ENCODE data around the gene PHF13.
"Not testable (repeated sequence)": the region's sequence is repeated elsewhere in the genome, so short reads cannot be mapped to it uniquely, and the experiment has no call there.

The PHF13 gene

GRCh38 chr1:6627841-6628545, 14.5 kb downstream of the PHF13 start:
- H3K9ac ChIP-seq = no peak overlapping the region

DNA sequence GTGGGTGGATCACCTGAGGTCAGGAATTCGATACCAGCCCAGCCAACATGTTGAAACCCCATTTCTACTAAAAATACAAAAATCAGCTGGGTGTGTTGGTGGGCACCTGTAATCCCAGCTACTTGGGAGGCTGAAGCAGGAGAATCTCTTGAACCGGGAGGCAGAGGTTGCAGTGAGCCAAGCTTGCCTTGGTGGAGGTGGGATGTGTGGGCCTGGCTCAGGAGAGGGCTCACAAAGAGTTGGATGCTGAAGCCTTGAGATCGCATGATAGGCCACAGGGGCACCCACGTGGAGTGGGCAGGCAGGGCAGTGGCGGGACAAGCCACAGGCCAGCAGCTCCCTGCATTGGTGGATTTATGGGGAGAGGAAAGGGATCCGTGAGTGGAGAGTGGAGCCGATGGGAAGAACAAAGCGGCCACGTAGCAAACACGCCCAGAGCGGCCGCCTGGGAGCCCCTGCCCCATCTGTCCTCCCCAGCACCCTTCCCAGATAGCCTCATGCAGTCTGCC, 15.5 kb downstream of the PHF13 start:
- Histone ChIP-seq H3K27ac (0 out of 2 replicates have a peak overlapping the region, but pooled peaks have one; percentile 9), H3K4me1 (peaks cover 54% of the 10 kb centered on the region), H4K20me1 (peaks cover 77% of the 10 kb centered on the region), H3K4me2 (no peak overlapping the region), H3K9me3 (no peaks in the 10 kb centered on the region), H3K27me3 (no peaks in the 10 kb centered on the region), H3K4me3 (no peak overlapping the region), H3K36me3 (peaks cover 66% of the 10 kb centered on the region), H3K9ac (no peak overlapping the region)
- TF ChIP-seq Cebpa-rat (IDR thresholded peaks at IDR 0.05) = no peak

More at GRCh38 chr1:6627841-6628545, 14.5 kb downstream of the PHF13 start:
- no peak for TF ChIP-seq Cebpa-rat (IDR thresholded peaks at IDR 0.05)
- no peaks in the 10 kb centered on the region for H3K27me3 ChIP-seq
- peaks cover 77% of the 10 kb centered on the region for H4K20me1 ChIP-seq
- H3K27ac ChIP-seq = peak overlapping the region; percentile 2; the same call in 1 of the 2 replicates
- no peak overlapping the region; the same call in 1 of the 2 replicates for H3K4me3 ChIP-seq
- no peaks in the 10 kb centered on the region for H3K9me3 ChIP-seq
- H3K36me3 ChIP-seq = peaks cover 69% of the 10 kb centered on the region
- peak overlapping the region; percentile 88 for H3K4me2 ChIP-seq
- peaks cover 44% of the 10 kb centered on the region for H3K4me1 ChIP-seq

DNA sequence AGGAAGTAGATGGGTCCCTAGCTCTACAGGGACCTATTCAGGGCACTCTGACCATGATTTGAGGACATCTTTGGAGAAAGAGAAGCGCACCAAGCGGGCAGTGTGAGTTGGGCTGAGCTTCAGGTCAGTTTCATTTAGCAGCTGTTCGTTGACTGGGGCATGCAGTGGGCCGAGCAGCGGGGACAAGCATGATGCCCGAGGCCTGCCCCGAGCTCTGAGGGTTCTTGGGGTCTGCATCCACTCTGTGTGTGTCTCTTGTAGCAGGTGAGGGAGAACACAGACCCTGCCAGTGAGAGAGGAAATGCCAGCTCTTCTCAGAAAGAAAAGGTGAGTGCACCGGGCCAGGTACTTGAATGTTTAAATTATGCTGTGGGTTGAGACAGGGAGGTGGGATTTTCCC, 16.5 kb downstream of the PHF13 start:
- Histone ChIP-seq H3K9me3 (no peaks in the 10 kb centered on the region), H3K36me3 (peaks cover 71% of the 10 kb centered on the region), H4K20me1 (peaks cover 80% of the 10 kb centered on the region), H3K4me2 (no peak overlapping the region), H3K9ac (no peak overlapping the region), H3K4me1 (peaks cover 56% of the 10 kb centered on the region), H3K27me3 (no peaks in the 10 kb centered on the region), H3K4me3 (no peak overlapping the region), H3K27ac (no peak overlapping the region)
- no peak for TF ChIP-seq Cebpa-rat (IDR thresholded peaks at IDR 0.05)

- H3K27me3 ChIP-seq = no peaks in the 10 kb centered on the region
- TF ChIP-seq Cebpa-rat (IDR thresholded peaks at IDR 0.05) = no peak
- no peaks in the 10 kb centered on the region for H3K9me3 ChIP-seq
- H3K4me1 ChIP-seq = peaks cover 52% of the 10 kb centered on the region
- H4K20me1 ChIP-seq = peaks cover 82% of the 10 kb centered on the region
- no peak overlapping the region for H3K9ac ChIP-seq
- no peak overlapping the region for H3K4me3 ChIP-seq
- H3K27ac ChIP-seq = no peak overlapping the region
- H3K4me2 ChIP-seq = no peak overlapping the region
- H3K36me3 ChIP-seq = peaks cover 81% of the 10 kb centered on the region
These were observed 17.5 kb downstream of the PHF13 start for GRCh38 chr1:6631058-6631457.

- peaks cover 96% of the 10 kb centered on the region for H3K36me3 ChIP-seq
- H3K27ac ChIP-seq = peak overlapping the region; percentile 45
- no peaks in the 10 kb centered on the region for H3K27me3 ChIP-seq
These were observed 19.3 kb downstream of the PHF13 start for GRCh38 chr1:6632588-6633514.

DNA sequence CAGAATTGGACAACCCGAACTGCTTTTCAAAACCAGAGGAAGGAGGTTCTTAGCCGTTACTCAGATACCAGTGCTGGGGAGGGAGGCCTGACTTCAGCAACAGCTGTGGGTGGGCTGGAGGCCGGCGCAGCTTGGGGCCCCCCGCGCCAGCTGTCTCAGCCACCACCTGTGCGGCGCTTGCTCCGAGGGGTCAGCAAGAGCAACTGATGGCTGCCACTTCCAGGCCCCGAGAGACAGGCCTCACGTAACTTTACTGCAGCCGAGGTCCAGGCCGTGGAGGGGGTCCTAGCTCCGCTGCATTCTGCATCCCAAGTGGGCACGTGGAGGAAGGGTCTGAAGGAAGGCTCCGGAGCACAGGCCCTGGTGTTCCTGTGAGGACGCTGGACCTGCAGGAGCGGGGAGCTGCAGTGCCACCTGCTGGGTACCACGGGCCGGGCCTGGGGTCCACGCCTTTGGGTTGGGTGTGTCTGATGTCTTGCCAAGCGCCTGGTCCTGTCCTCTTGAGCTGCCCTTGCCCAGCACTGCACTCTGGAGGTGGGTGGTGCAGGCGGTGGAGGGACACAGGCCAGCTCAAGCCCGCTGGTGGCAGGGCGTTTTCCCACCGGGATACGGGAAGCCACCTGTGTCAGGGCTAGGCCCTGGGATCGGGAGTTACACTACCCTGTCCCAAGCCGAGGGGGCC, 21.0 kb downstream of the PHF13 start:
- peaks cover 55% of the 10 kb centered on the region for H4K20me1 ChIP-seq
- peaks cover 31% of the 10 kb centered on the region for H3K4me1 ChIP-seq
- H3K27ac ChIP-seq = peak overlapping the region; percentile 45; the same call in 1 of the 2 replicates
- peaks cover 96% of the 10 kb centered on the region for H3K36me3 ChIP-seq
- no peak for TF ChIP-seq Cebpa-rat (IDR thresholded peaks at IDR 0.05)
- H3K27me3 ChIP-seq = no peaks in the 10 kb centered on the region
- H3K4me2 ChIP-seq = peak overlapping the region; percentile 48
- H3K9ac ChIP-seq = no peak overlapping the region
- H3K4me3 ChIP-seq = no peak overlapping the region
- H3K9me3 ChIP-seq = no peaks in the 10 kb centered on the region

More at GRCh38 chr1:6632588-6633514, 19.3 kb downstream of the PHF13 start:
- Histone ChIP-seq H3K4me1 (peaks cover 40% of the 10 kb centered on the region), H4K20me1 (peaks cover 71% of the 10 kb centered on the region), H3K4me2 (peak overlapping the region; percentile 48), H3K4me3 (no peak overlapping the region), H3K9me3 (no peaks in the 10 kb centered on the region), H3K9ac (peak overlapping the region; percentile 7; the same call in 1 of the 2 replicates)
- TF ChIP-seq Cebpa-rat (IDR thresholded peaks at IDR 0.05) = no peak

DNA sequence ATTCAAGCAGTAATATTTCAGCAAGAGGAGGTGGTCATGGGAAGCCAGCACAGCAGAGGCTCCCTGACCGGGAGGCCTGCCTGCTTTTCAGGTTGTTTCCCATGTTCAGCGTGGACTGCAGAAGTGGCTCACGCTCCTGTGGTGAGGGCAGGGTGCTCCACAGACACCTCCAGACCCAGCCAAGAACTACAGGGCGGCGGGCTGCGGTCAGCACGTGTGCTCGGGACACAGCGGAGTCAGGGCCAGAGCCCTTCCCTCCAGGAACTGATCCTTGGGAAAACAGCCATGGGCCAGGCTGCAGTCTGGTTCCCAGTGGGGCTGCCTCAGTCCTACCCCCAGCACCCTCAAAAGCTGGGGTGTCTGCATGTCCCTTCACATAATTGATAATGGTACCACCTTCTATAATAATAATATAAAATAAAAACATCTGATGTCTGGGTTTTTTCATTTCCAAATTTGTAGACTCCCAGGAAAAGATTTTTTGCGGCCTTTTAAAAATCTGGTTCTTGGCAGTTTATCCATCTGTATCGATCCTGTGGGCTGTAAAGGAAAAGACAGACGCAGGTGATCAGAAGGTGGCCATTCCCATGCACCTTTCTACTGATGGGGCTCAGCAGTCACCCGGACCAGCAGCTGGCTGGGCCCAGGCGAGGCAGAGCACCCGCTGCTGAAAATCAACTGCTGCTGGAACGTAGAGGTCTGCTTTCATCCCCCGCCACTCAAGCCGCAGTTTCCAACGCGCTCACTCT, 21.8 kb downstream of the PHF13 start:
- Histone ChIP-seq H3K4me1 (peaks cover 31% of the 10 kb centered on the region), H4K20me1 (peaks cover 46% of the 10 kb centered on the region), H3K9ac (no peak overlapping the region), H3K27ac (no peak overlapping the region), H3K9me3 (no peaks in the 10 kb centered on the region), H3K27me3 (no peaks in the 10 kb centered on the region), H3K36me3 (peaks cover 96% of the 10 kb centered on the region), H3K4me3 (no peak overlapping the region), H3K4me2 (no peak overlapping the region)
- TF ChIP-seq Cebpa-rat (IDR thresholded peaks at IDR 0.05) = no peak

GRCh38 chr1:6635910-6636760, 22.6 kb downstream of the PHF13 start:
- no peak overlapping the region for H3K27ac ChIP-seq
- peaks cover 31% of the 10 kb centered on the region for H3K4me1 ChIP-seq
- TF ChIP-seq Cebpa-rat (IDR thresholded peaks at IDR 0.05) = no peak
- no peak overlapping the region for H3K4me2 ChIP-seq
- no peaks in the 10 kb centered on the region for H3K9me3 ChIP-seq
- H3K36me3 ChIP-seq = peaks cover 94% of the 10 kb centered on the region
- H4K20me1 ChIP-seq = peaks cover 45% of the 10 kb centered on the region
- no peak overlapping the region for H3K4me3 ChIP-seq
- 0 out of 2 replicates have a peak overlapping the region, but pooled peaks have one; percentile 16 for H3K9ac ChIP-seq
- no peaks in the 10 kb centered on the region for H3K27me3 ChIP-seq

GRCh38 chr1:6636778-6637177, 23.2 kb downstream of the PHF13 start:
- H3K27ac ChIP-seq, H3K9me3 ChIP-seq, H3K4me3 ChIP-seq, H3K27me3 ChIP-seq, H3K4me2 ChIP-seq: not testable (repeated sequence)
- peaks cover 92% of the 10 kb centered on the region for H3K36me3 ChIP-seq
- peaks cover 31% of the 10 kb centered on the region for H3K4me1 ChIP-seq
- 0 out of 2 replicates have a peak overlapping the region, but pooled peaks have one; percentile 16 for H3K9ac ChIP-seq
- peaks cover 45% of the 10 kb centered on the region for H4K20me1 ChIP-seq
